Type B pancreatic cell (in vitro differentiated cells): ENCODE measurements around the gene MMP24. TPM values are rescaled to one million over a fixed set of nuclear protein-coding genes. Genes with fewer than 3 reads are reported as not detected.

Experiments
- DNase-seq: peaks from one replicate; pipeline ENCODE4 v3.0.0; 2021; ENCODE audit warnings: mixed read lengths; ENCODE audit not compliant: unreplicated experiment; ENCODE audit errors: extremely low spot score
- H3K27ac Mint-ChIP-seq: 2 replicates; pipeline ENCODE4 v1.8.0; 2021; ENCODE audit warnings: mild to moderate bottlenecking, mixed read lengths
- H3K27me3 Mint-ChIP-seq: 2 replicates; pipeline ENCODE4 v1.8.0; 2021; ENCODE audit warnings: mixed read lengths
- H3K36me3 Mint-ChIP-seq: 2 replicates; pipeline ENCODE4 v1.8.0; 2021; ENCODE audit warnings: mixed read lengths
- H3K4me1 Mint-ChIP-seq: one replicate; pipeline ENCODE4 v1.8.0; 2021; ENCODE audit warnings: mixed read lengths; ENCODE audit not compliant: unreplicated experiment
- H3K4me3 Mint-ChIP-seq: 2 replicates; pipeline ENCODE4 v1.8.0; 2021; ENCODE audit warnings: mild to moderate bottlenecking, mixed read lengths
- H3K9me3 Mint-ChIP-seq: 2 replicates; pipeline ENCODE4 v1.8.0; 2021; ENCODE audit warnings: mixed read lengths
- CTCF ChIP-seq: fragments of 200-600 bp; sonication (generic); conservative IDR thresholded peaks from 2 replicates; pipeline ENCODE4 v1.5.0; 2021; ENCODE audit warnings: antibody characterized with exemption, mild to moderate bottlenecking
- total RNA-seq: library from RNA; stranded (reverse); gene quantifications from 2 replicates; pipeline ENCODE4 v1.2.1, GENCODE V29; 2021; ENCODE audit warnings: low replicate concordance

MMP24 gene
- total RNA-seq, 1 donor from 2014 or later: 2.6 TPM

DNA sequence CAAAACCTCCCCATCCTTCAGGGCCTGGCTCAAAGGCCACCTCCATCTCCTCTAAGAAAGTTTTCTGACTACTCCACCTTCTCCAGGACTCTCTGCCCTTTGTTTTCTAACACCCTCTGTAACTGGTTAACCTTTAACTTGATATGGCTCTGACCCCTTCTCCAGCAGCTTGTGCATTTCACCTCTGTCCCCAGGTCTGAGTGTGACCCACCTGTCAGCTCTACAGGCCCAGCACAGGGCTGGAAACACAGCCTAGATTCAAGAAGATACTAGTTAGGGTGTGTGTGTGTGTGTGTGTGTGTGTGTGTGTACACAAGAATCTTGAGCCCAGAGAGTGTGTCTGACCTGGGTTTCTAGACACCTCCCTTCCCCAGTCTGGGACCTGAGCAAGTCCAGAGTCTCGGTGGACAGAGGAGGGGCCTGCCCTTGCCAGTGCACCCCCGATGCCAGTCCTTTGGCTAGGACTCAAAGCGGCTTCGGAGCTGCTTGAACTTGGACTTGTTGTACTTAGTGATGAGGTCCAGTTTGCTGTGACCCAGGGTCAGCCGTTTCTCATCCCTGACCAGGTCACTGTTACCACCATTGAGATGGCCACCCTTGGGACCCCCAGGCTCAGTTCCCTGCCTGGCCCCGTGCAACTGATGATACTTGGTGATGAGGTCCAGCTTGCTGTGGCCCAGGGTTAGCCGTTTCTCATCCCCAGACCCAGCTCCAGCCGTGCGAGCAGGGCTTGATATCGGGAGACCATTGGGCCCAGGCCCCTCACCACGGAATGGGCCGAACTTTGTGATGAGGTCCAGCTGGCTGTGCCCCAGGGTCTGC lies 59.8 kb downstream of the MMP24 start:
- Mint-ChIP-seq H3K4me3 (peak overlapping the region; percentile 97), H3K27ac (peak overlapping the region; percentile 99), H3K27me3 (no peaks in the 10 kb centered on the region), H3K9me3 (no peaks in the 10 kb centered on the region), H3K4me1 (peaks cover 18% of the 10 kb centered on the region), H3K36me3 (peaks cover 4% of the 10 kb centered on the region)
- no peak for TF ChIP-seq CTCF
- DNase-seq: no peak

DNA sequence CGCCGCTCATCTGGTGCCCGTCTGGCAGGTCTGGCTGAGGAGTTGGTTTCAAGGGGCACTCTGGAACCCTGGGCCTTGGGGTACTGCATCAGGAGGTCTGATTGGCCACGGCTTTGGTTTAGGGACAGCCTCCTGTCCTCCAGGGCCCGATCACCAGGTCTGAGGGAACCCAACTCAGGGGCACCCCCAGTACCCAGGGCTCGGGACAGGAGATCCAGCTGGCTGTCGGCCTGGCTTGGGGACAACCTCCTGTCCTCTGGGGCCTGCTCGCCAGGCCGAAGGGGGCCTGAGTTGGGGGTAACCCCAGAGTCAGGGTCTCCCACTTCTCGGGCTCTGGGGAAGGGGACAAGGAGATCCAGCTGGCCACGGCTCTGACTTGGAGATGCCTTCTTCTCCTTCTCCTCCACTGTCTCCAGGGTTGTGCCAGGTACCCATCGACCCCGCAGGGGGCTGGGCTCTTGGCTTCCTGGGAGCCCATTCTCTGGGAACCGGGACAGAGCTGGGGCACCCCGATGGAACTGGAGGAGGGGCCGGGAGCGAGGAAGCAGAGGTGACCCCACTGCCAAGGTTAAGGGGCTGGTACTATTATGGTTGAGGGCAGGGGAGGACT lies 60.5 kb downstream of the MMP24 start:
- peaks cover 4% of the 10 kb centered on the region for H3K36me3 Mint-ChIP-seq
- DNase-seq: no peak
- H3K4me1 Mint-ChIP-seq: peaks cover 18% of the 10 kb centered on the region
- no peak for TF ChIP-seq CTCF
- H3K4me3 Mint-ChIP-seq: no peak overlapping the region
- no peak overlapping the region for H3K27ac Mint-ChIP-seq
- no peaks in the 10 kb centered on the region for H3K9me3 Mint-ChIP-seq
- no peaks in the 10 kb centered on the region for H3K27me3 Mint-ChIP-seq

- TF ChIP-seq CTCF: no peak
- Mint-ChIP-seq H3K36me3 (no peaks in the 10 kb centered on the region), H3K9me3 (no peaks in the 10 kb centered on the region), H3K27ac (no peak overlapping the region), H3K4me3 (no peak overlapping the region), H3K27me3 (no peaks in the 10 kb centered on the region), H3K4me1 (peaks cover 18% of the 10 kb centered on the region)
- no peak for DNase-seq
Measured at GRCh38 chr20:35287509-35288324, 61.2 kb downstream of the MMP24 start.

- no peaks in the 10 kb centered on the region for H3K27me3 Mint-ChIP-seq
- DNase-seq: no peak
- no peak for TF ChIP-seq CTCF
- H3K9me3 Mint-ChIP-seq: no peaks in the 10 kb centered on the region
- H3K4me3 Mint-ChIP-seq: no peak overlapping the region
- no peak overlapping the region for H3K27ac Mint-ChIP-seq
- H3K36me3 Mint-ChIP-seq: no peaks in the 10 kb centered on the region
- H3K4me1 Mint-ChIP-seq: peaks cover 16% of the 10 kb centered on the region
Measured at GRCh38 chr20:35288325-35289060, 62.0 kb downstream of the MMP24 start.

- Mint-ChIP-seq H3K4me1 (peaks cover 12% of the 10 kb centered on the region), H3K27me3 (no peaks in the 10 kb centered on the region), H3K9me3 (no peaks in the 10 kb centered on the region), H3K27ac (no peak overlapping the region), H3K36me3 (no peaks in the 10 kb centered on the region), H3K4me3 (no peak overlapping the region)
- TF ChIP-seq CTCF: no peak
- no peak for DNase-seq
Measured at GRCh38 chr20:35290186-35290886, 63.8 kb downstream of the MMP24 start.
